Uterus (tissue), 4 donors: ENCODE measurements around the gene KCNJ9. TPM values are rescaled to one million over a fixed set of nuclear protein-coding genes. Genes with fewer than 3 reads are reported as not detected.
"Not testable (repeated sequence)": the region's sequence is repeated elsewhere in the genome, so short reads cannot be mapped to it uniquely, and the experiment has no call there.

Experiments used
- DNase-seq, 2 donors: peaks; one replicate each; pipeline ENCODE4 v3.0.0-alpha.2; 2019 to 2020
- H3K27ac ChIP-seq, 2 donors: fragments of 200-600 bp; sonication (generic); 1 replicate in 1 of 2; 2 replicates in 1 of 2; pipeline ENCODE4 v1.5.1; 2016 to 2018
- H3K27me3 ChIP-seq, 2 donors: fragments of 200-600 bp; sonication (generic); one replicate each; pipeline ENCODE4 v1.5.1; 2018 to 2019; ENCODE audit warnings: control low read depth in 1 of 2
- H3K36me3 ChIP-seq, 2 donors: fragments of 200-600 bp; sonication (generic); one replicate each; pipeline ENCODE4 v1.5.1; 2019; ENCODE audit warnings: control low read depth in 1 of 2
- H3K4me1 ChIP-seq, 2 donors: fragments of 200-600 bp; sonication (generic); one replicate each; pipeline ENCODE4 v1.5.1; 2018 to 2019; ENCODE audit warnings: control low read depth in 1 of 2
- H3K4me3 ChIP-seq, 2 donors: fragments of 200-600 bp; sonication (generic); 1 replicate in 1 of 2; 2 replicates in 1 of 2; pipeline ENCODE4 v1.5.1; 2018 to 2019; ENCODE audit warnings: mild to moderate bottlenecking in 1 of 2
- H3K9me3 ChIP-seq, 2 donors: fragments of 200-600 bp; sonication (generic); one replicate each; pipeline ENCODE4 v1.5.1; 2019; ENCODE audit warnings: control low read depth in 1 of 2
- POLR2A ChIP-seq, 2 donors: fragments of 450-650 bp; IDR thresholded peaks; one replicate each; pipeline ENCODE4 v1.6.1; 2016; ENCODE audit warnings: antibody characterized with exemption in 2 of 2, mild to moderate bottlenecking in 1 of 2, moderate library complexity in 1 of 2
- intact Hi-C: fragments of 100-400 bp; cut with DNase I; formaldehyde crosslinking; loops from one replicate; pipeline ENCODE4 v1.15.1; 2023; ENCODE audit warnings: low total_unique reads
- total RNA-seq, 4 donors: library from RNA; depleted of rRNA in 3 of 4; stranded (reverse); fragments of >200 nt in 3 of 4; gene quantifications; one replicate each; pipeline versions ENCODE4 v1.1.0 to v1.2.4, GENCODE V29; 2014 to 2023
- TF ChIP-seq, protein P1 (sequence below), 4 experiments: fragments of 200-600 bp in 2 of 4; fragments of 450-650 bp in 2 of 4; sonication (generic) in 2 of 4; IDR thresholded peaks; one replicate each; pipeline ENCODE4 v1.5.1; 2016 to 2019; ENCODE audit warnings: antibody characterized with exemption in 4 of 4, mild to moderate bottlenecking in 2 of 4, moderate library complexity in 1 of 4
- donor health status: DM: yes; HTN: yes; CAD: no.

Gene KCNJ9
- total RNA-seq, 4 donors from 2014 or later = 0.28 TPM; not detected in 3

DNA sequence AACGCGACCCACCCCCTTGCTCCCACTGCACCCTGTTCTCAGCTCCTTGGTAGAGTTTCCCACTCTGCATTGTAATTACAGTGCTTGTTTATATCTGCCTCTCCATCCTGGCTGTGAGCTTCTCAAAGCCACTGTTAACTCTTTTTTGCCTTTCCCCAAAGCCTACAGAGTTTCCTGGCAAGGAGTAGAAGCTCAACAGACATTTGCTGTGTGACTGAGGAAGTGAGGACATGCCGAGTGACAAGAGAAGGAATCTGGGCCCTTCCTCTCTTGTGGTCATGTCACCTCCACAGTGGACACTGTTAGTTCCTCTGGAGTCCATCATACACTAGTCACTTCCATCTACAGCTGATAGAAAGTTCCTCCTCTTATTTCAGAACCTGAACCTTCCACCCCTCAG is 23.1 kb downstream of the KCNJ9 start:
- Histone ChIP-seq H3K36me3 (no peaks in the 10 kb centered on the region), H3K27me3 (no peaks in the 10 kb centered on the region), H3K9me3 (no peaks in the 10 kb centered on the region), H3K4me3 (no peak overlapping the region), H3K4me1 (peaks cover 0 to 3% of the 10 kb centered on the region in 2 donors), H3K27ac (no peak overlapping the region)
- no peak for DNase-seq
- TF ChIP-seq, protein P1, sequence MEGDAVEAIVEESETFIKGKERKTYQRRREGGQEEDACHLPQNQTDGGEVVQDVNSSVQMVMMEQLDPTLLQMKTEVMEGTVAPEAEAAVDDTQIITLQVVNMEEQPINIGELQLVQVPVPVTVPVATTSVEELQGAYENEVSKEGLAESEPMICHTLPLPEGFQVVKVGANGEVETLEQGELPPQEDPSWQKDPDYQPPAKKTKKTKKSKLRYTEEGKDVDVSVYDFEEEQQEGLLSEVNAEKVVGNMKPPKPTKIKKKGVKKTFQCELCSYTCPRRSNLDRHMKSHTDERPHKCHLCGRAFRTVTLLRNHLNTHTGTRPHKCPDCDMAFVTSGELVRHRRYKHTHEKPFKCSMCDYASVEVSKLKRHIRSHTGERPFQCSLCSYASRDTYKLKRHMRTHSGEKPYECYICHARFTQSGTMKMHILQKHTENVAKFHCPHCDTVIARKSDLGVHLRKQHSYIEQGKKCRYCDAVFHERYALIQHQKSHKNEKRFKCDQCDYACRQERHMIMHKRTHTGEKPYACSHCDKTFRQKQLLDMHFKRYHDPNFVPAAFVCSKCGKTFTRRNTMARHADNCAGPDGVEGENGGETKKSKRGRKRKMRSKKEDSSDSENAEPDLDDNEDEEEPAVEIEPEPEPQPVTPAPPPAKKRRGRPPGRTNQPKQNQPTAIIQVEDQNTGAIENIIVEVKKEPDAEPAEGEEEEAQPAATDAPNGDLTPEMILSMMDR (IDR thresholded peaks at IDR 0.05) = no peak
- intact Hi-C loops = no loop called here

DNA sequence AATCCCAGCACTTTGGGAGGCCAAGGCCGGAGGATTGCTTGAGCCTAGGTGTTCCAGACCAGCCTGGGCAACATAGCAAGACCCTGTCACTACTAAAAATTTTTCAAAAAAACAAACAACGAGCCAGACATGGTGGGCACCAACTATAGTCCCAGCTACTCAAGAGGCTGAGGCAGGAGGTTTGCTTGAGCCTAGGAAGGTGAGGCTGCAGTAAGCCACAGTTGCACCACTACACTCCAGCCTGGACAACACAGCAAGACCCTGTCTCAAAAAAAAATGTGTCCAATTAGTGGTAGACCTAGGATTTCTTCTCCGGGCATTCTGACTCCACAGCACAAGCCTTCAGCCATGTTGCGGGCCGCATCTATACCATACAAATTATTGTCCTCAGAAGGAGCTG is 23.8 kb downstream of the KCNJ9 start:
- no peak for DNase-seq
- Histone ChIP-seq H3K4me3 (no peak overlapping the region), H3K4me1 (peaks cover 0 to 3% of the 10 kb centered on the region in 2 donors), H3K27me3 (no peaks in the 10 kb centered on the region), H3K9me3 (no peaks in the 10 kb centered on the region), H3K27ac (no peak overlapping the region), H3K36me3 (no peaks in the 10 kb centered on the region)
- TF ChIP-seq, protein P1 (IDR thresholded peaks at IDR 0.05) = no peak
- TF ChIP-seq POLR2A (IDR thresholded peaks at IDR 0.05) = no peak
- intact Hi-C loops = no loop called here

DNA sequence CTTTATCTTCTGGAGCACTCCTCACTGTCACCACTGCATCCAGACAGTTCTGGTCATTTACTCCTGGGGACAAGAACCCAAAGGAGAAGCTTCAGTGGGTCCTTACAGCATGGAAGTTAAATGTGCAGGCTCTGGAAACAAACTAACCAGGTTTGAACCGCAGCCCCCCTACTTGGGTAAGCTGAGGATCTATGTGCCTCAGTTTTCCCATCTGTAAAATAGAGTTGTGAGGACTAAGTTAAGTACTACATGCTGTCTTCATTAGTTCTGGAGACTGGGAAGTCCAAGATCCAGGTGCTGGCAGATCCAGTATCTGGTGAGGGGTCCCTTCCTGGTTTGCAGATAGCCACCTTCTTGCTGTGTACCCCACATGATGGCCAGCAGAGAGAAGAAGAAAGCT is 26.2 kb downstream of the KCNJ9 start:
- intact Hi-C loops = no loop called here
- Histone ChIP-seq H3K9me3 (no peaks in the 10 kb centered on the region), H3K4me3 (no peak overlapping the region), H3K36me3 (no peaks in the 10 kb centered on the region), H3K27me3 (no peaks in the 10 kb centered on the region), H3K27ac (no peak overlapping the region), H3K4me1 (no peaks in the 10 kb centered on the region)
- no peak for DNase-seq
- TF ChIP-seq, protein P1 (IDR thresholded peaks at IDR 0.05) = no peak
- TF ChIP-seq POLR2A (IDR thresholded peaks at IDR 0.05) = no peak

DNA sequence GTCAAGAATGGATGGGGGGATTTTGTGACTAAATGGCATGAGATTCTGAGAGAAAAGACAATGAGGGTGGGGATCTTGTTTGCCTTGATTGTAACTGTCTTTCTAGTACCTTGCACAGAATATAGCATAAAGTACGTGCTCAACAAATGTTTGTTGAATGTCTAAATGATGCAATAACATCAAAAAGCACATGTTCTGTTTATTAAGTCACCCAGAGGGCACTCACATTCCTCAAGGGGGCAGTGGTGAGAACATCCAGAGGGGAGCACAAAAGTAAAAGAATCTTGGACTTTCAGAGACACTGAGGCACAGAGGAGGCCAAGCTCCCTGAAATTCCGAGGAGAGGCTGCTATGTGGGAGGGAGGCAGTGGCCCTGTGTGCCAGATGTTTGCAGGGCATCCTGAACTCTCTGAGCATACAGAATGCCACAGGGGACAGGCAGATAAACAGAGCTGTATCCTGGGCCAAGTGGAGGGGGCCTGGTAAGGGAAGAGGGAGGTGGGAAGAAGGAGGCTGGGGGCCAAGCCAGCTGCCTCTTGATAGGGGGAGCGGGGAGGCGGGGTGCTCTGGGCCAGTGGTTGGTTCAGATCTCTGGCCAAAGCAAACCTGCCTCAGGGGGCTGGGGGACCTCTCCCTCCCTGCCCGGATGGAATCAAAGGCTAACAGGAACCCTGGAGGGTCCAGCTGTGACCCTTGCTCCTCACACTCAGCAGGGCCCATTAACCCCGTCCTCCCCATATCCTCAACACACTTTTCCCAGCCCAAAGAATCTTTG is 27.7 kb downstream of the KCNJ9 start:
- H3K36me3 ChIP-seq = no peaks in the 10 kb centered on the region
- TF ChIP-seq, protein P1 (IDR thresholded peaks at IDR 0.05) = no peak
- TF ChIP-seq POLR2A (IDR thresholded peaks at IDR 0.05) = no peak
- no peak overlapping the region for H3K27ac ChIP-seq
- no peak for DNase-seq
- no peak overlapping the region for H3K4me3 ChIP-seq
- no peaks in the 10 kb centered on the region for H3K4me1 ChIP-seq
- intact Hi-C loops = no loop called here
- H3K27me3 ChIP-seq = no peaks in the 10 kb centered on the region
- no peaks in the 10 kb centered on the region for H3K9me3 ChIP-seq

DNA sequence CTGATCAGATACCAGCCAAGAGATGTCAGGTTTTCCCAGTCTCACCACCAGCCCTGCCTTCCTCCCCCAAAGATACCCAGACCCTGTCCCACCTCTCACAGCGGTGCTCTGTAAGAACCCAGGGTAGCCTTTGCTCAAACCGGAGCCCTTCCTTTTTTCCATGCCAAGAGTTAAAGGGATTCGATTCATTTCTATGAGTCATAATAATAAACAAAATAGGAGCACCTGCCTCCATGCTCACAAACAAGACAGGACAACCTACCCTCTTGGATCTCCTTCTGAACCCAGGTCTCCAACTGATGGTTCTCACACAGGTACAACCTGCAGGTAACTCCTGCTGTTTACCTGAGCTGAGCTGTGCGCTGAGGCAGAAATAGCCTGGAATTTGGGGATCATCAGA is 28.3 kb downstream of the KCNJ9 start:
- H3K27ac ChIP-seq = no peak overlapping the region
- H3K4me1 ChIP-seq = no peaks in the 10 kb centered on the region
- H3K4me3 ChIP-seq = no peak overlapping the region

DNA sequence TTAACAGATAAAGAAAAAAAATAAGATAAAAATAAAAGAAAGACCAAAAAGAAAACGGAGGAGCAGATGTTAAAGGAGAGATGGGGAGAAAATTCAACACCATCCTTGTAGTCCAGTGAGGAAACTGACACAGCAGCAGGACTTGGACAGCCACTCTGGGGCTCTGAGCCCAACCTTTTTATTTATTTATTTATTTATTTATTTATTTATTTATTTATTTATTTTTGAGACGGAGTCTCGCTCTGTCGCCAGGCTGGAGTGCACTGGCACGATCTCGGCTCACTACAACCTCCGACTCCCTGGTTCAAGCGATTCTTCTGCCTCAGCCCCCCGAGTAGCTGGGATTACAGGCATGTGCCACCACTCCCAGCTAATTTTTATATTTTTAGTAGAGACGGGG is 30.1 kb downstream of the KCNJ9 start:
- intact Hi-C loops, H3K4me1 ChIP-seq, H3K27ac ChIP-seq, H3K4me3 ChIP-seq, H3K36me3 ChIP-seq, DNase-seq, H3K27me3 ChIP-seq, H3K9me3 ChIP-seq: not testable (repeated sequence)

More for the DNA sequence above, 28.3 kb downstream of the KCNJ9 start:
- Histone ChIP-seq H3K36me3 (no peaks in the 10 kb centered on the region), H3K9me3 (no peaks in the 10 kb centered on the region), H3K27me3 (no peaks in the 10 kb centered on the region)
- intact Hi-C loops = no loop called here
- TF ChIP-seq, protein P1 (IDR thresholded peaks at IDR 0.05) = no peak
- no peak for TF ChIP-seq POLR2A (IDR thresholded peaks at IDR 0.05)
- no peak for DNase-seq
